ENCODE data around the gene RINL. TPM values are rescaled to one million over a fixed set of nuclear protein-coding genes. Genes with fewer than 3 reads are reported as not detected.
"Not testable (repeated sequence)": the region's sequence is repeated elsewhere in the genome, so short reads cannot be mapped to it uniquely, and the experiment has no call there.

RINL gene
- polyA plus RNA-seq, 3 donors: 6.3 to 8.4 (median 6.5) TPM

DNA sequence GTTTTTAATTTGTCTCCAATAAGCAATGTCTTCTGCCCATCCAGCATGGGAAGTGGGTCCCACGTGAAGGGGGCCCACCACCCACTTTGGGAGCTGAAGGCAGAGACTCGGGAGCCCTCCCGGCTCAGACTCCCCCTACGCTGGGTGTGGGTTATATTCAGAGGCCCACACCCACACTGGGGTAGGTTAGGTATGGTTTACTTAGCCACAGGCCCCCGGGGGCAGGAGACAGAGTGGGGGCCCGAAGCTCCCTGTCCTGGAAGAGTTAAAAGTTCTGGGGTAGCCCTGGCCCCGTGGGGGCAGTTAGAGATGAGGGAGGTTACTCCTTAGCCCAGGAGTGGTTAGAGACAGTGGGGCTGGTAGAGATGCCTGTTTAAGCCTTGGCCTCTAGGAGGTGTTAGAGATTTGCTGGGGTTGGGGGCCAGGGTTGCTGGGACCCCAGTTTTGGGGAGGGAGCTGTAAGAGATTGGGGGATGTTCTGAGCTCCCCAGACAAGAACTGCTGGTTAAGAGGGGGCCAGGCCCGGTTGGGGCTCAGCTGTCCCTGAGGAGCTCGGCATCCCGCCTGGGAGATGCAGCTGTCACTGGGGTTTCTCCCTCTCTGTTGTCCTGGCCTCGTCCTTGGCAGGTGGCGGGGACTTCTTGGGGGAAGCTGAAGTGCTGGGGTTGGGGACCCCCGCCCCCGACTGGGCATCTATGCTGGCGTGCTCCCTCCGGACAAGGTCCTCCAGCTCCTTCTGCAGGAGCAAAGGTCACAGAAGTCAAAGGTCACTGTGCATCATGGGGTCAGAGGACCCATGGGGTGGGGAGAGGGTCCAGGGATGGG is 712 bp upstream of the RINL start:
- DNase-seq (ENCODE audit: low read depth in 3 of 3, low spot score in 2 of 3): no peak

DNA sequence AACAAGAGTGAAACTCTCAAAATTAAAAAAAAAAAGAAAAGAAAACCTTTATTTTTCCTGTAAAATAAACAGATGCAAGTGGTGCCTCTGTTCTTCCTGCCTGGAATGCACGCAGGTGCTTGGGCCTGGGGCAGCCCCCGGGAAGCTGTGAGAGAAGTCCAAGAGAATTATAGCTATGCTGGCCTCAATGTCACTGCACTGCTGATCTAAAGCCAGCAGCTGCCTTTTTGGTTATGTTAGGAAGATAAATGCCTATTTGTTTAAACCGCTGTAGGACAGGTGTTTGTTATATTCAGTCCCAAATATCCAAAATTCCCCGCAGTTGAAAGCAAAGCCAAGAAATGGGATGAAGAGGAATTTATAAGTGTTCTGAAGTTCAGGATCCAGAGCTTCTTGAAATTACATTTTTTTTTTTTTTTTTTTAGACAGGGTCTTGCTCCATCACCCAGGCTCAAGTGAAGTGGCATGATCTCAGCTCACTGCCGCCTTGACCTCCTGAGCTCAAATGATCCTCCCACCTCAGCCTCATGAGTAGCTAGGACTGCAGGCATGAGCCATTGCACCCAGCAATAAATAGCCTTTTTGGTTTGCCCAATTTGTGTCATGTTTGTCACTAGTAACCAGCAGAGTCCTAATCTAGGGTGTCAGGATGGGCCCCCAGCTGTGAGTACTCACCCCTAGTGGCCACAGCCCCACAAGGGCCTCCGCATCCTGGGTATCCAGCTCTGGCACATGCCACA is 2.2 kb downstream of the RINL start:
- DNase-seq (ENCODE audit: low read depth in 3 of 3, low spot score in 2 of 3): no peak

DNA sequence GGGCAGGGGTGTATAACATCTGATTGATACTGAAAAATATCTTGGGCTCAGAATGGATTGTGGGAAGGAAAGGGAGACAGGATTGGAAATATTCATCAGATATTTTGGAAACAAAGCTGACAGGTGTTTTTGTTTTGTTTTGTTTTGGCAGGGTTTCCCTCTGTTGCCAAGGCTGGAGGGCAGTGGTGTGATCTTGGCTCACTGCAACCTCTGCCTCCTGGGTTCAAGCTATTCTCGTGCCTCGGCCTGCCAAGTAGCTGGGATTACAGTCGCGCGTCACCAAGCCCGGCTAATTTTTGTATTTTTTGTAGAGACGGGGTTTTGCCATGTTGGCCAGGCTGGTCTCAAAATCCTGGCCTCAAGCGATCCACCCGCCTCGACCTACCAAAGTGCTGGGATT is 4.7 kb downstream of the RINL start:
- not testable (repeated sequence) for DNase-seq (ENCODE audit: low read depth in 3 of 3, low spot score in 2 of 3)

DNA sequence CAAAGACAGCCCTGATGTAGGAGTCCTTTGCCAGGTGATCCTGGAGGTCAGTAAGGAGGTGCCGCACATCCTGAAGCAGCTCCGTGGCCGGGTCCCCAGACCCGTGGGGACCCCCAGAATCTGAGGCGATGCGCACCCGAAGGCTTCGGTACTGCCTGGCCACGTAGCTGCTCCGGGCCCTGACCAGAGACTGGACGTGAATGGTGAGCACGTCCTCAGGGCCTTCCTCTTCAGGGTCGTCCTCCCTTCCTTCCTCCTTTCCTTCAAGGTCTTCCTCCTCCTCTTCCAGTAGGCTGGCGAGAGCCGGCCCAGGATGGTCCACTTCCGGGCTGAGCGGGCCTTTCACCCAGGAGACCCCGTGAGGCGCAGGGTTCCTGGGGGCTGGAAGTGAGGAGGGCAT is 7.5 kb downstream of the RINL start:
- DNase-seq (ENCODE audit: low read depth in 3 of 3, low spot score in 2 of 3): no peak

DNA sequence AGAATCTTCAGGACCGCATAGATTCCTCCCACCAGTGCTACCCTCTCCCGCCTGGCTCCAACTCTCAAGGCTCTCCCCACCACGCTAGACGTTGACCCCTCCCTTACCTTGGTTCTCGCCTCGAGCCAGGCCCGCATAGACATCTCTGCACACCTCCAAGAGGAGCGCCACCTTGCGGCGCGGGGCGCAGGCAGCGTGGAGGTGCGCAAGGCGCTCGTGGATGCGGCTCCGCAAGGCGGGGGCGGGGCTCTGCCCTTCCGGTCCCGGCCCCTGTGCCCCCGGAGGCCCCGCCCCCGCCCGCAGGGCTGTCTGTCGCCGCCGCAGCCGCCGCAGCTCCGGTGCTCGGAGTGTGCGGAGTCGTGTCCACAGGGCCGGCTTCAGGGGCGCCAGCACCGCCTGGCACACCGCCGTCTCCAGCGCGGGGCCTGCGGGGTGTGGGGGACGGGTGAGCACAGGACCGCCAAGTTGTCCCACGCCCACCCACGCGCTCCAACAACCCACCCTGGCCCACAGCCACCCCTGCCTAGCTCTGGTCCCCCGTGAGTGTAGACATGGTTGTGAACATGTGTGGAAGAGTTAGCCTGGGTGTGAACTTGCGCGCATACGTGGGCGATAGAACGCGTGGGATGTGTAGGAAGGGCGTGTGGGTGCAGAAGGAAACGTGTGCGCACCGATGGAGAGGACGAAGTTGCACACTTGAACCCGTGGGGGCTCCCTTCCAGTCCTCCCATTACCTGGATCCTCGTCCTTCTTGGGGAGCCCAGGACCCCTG is 8.1 kb downstream of the RINL start:
- DNase-seq (ENCODE audit: low read depth in 3 of 3, low spot score in 2 of 3): peak in 1 of 3 donors; percentile 50

DNA sequence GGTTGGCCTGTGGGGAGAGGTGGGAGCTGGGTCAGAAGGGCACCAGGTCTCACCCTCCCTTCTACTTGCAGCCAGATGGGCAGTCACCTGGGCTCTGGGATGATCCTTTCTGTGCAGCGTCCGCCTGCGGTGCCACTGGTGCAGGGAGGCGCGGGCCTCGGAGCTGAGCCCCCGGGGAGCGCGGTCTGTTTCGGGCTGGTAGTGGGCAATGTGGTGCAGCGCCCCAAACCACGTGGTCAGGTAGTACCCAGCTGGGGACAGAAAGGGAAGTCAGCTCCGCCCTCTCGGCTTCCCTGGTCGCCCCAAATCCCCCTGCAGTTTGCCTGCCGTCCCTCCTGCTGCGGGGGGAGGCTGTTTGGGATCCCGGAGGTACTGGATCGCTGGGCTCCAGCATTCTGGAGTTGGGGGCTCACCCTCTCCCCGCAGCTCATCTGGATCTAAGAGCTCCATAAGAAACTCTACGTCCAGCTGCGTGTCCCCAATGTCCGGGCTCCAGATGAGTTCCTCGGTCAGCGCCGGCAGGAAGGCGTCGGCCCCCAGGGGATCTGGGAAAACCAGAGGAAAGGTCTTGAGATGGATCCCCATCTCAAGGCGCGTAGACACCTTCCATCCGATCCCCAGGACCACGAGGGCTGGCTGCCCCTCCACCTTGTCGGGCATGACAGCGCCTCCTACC is 8.8 kb downstream of the RINL start:
- no peak for DNase-seq (ENCODE audit: low read depth in 3 of 3, low spot score in 2 of 3)

DNA sequence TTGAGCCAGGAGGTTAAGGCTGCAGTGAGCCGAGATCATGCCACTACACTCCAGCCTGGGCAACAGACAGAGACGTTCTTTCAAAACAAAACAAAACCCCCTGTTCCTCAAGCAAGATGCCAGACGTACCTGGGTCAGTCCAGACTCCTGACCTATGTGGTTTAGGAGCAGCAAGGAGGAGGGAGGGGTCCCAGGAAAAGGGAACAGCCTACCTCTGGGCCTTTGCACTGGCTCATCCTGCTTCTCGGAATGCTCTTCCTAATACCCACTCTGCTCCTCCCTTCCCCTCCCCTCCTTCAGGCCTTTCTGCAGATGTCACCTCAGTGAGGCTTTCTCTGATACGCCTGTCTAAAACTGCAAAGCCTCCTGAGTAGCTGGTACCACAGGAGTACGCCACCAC is 9.5 kb downstream of the RINL start:
- DNase-seq (ENCODE audit: low read depth in 3 of 3, low spot score in 2 of 3): no peak

DNA sequence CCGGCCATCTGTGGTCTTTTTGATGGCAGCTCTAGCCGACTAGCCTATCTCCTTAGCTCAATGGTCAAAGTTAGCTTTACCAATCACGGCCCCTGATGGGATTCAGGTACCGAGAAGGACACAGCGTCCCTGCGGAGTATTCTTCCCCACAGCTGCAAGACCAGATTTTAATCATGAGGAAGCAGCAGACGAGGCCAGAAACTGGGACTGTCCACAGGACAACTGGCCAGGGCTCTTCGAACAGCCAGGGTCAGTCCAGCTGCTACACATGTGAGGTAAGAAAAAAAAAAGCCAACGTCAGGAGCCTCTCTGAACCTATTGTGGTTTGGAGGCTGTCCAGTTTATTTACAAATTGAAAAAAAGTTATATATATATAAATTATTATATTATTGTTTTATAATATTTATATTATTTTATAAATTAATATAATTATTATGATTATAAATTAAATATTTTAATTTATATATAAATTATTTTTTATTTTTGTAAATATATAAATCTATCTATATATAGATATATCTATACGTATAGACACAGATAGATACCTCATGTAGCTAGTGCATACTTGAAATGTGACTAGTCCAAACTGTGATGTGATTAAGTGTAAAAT is 10.8 kb downstream of the RINL start:
- DNase-seq (ENCODE audit: low read depth in 3 of 3, low spot score in 2 of 3): no peak

DNA sequence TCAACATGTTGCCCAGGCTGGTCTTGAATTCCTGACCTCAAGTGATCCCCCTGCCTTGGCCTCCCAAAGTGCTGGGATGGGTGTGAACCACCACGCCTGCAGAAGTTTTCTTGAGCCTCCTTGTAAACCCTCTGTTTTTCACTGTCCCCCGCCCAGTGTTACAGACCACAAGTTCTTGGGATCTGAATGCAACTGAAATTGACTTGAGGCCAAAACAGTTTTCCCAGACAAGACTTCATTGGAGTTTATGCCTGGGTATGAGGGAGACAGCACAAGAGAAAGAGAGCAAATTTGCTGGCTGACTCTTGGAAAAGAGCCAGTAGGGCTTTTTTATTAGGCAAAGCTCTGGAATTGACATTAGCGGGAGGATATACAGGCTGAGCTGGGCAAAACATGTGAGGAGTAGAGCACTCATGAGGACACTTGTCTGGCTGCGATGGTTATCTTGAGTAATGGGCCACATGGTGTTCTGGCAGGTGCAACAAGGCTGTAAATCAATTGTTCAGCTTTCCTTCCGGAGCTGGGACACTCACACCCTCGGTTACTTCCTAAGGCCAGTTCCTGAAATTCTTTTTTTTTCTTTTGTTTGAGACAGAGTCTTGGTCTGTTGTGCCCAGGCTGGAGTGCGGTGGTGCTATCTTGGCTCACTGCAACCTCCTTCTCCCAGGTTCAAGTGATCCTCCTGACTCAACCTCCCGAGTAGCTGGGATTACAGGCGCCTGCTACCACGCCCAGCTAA is 15.6 kb downstream of the RINL start:
- no peak for DNase-seq (ENCODE audit: low read depth in 3 of 3, low spot score in 2 of 3)

DNA sequence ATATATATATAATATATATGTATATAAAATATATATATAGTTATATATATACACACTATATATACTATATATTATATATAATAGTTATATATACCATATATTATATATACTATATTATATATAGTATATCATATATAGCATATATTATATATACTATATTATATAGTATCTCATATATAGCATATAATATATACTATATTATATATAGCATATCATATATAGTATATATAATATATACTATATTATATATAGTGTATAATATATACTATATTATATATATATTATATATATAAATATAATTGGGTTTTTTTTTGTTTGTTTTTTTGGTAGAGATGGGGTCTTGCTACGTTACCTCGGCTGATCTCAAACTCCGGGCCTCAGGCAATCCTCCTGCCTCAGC is 16.7 kb downstream of the RINL start:
- no peak for DNase-seq (ENCODE audit: low read depth in 3 of 3, low spot score in 2 of 3)

DNA sequence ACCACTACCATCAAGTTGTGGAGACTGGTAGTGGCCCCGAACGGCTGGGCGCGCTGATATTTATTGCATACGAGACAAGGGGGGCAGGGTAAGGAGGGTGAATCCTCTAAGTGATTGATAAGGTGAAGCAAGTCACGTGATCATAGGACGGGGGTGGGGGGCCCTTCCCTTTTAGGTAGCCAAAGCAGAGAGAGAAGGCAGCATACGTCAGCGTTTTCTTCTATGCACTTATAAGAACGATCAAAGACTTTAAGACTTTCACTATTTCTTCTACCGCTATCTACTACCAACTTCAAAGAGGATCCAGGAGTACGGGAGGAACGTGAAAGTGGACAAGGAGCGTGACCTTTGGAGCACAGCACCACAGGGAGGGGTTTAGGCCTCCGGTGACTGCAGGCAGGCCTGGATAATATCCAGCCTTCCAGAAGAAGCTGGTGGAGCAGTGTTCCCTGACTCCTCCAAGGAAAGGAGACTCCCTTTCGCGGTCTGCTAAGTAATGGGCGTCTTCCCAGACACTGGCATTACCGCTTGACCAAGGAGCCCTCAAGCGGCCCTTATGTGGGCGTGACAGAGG is 18.4 kb downstream of the RINL start:
- DNase-seq (ENCODE audit: low read depth in 3 of 3, low spot score in 2 of 3): not testable (repeated sequence)

DNA sequence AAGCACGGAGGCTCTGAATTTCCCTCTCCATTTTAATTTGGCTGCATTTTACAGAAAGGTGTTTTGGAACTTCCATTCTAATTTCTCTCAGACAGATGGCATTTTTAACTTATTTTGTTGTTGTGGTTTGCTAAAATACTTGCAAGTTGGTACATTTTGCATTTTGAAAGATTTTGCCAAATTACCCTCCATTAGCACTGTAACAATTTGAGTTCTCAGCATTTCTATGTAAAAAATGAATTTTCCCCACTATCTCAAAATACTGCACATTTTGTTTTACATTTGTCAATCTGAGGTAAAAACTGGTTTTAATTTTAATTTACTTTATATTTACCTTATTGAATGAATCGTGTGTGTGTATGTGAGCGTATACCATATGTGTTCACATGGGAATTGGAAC is 21.3 kb downstream of the RINL start:
- no peak for DNase-seq (ENCODE audit: low read depth in 3 of 3, low spot score in 2 of 3)

DNA sequence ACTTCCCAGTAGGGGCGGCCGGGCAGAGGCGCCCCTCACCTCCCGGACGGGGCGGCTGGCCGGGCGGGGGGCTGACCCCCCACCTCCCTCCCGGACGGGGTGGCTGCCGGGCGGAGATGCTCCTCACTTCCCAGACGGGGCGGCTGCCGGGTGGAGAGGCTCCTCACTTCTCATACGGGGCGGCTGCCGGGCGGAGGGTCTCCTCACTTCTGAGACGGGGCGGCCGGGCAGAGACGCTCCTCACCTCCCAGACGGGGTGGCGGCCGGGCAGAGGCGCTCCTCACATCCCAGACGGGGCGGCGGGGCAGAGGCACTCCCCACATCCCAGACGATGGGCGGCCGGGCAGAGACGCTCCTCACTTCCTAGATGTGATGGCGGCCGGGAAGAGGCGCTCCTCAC is 22.3 kb downstream of the RINL start:
- not testable (repeated sequence) for DNase-seq (ENCODE audit: low read depth in 3 of 3, low spot score in 2 of 3)

DNA sequence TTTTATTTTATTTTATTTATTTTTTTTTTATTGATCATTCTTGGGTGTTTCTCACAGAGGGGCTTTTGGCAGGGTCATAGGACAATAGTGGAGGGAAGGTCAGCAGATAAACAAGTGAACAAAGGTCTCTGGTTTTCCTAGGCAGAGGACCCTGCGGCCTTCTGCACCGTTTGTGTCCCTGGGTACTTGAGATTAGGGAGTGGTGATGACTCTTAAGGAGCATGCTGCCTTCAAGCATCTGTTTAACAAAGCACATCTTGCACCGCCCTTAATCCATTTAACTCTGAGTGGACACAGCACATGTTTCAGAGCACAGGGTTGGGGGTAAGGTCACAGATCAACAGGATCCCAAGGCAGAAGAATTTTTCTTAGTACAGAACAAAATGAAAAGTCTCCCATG is 23.1 kb downstream of the RINL start:
- not testable (repeated sequence) for DNase-seq (ENCODE audit: low read depth in 3 of 3, low spot score in 2 of 3)

DNA sequence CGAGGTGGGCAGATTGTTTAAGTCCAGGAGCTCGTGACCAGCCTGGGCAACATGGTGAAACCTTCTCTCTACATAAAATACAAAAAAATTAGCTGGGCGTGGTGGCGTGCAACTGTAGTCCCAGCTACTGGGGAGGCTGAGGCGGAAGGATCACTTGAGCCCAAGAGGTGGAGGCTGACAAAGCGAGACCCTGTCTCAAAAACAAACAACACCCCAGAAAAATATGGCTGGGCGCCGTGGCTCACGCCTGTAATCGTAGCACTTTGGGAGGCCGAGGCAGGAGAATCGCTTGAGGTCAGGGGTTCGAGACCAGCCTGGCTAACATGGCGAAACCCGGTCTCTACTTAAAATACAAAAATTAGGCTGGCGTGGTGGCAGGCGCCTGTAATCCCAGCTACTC is 24.9 kb downstream of the RINL start:
- no peak for DNase-seq (ENCODE audit: low read depth in 3 of 3, low spot score in 2 of 3)

DNA sequence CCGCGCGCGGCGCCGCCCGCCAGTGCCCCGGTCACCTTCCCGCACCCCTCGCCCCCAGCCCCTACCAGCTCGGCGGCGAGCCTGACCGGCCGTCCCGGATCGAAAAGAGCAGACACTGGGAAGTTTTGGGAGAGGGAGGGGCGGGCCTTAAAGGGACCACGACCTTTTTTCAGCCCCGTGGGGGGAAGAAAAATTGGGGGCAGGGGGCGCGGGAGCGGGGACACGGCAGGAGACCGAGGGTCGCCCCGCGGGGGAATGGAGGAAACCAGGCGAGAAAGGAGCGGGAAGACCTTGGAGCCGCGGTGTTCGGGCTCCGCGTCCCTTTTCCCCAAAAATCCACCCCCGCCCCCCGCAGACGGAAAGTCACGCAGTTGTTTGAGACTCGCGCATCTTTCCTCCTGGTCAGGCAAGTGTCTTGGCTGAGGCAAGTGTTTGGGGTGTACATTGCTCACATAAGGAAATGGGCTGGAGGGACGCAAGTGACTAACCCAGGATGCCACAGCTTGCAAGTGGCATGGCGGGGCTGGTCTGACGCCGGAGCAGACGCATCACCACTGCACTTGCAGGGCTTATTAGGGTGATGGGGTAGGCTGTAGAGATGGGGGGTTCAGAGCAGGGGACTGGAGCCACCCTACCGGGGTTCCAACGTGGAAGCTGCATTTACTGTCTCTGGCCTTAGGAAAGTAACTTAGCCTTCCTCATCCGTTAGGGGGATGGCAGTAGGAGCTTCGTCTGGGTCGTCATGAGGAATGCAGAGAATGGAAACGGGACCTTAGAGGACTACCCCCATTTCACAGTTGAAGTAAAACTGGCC is 25.6 kb downstream of the RINL start:
- no peak for DNase-seq (ENCODE audit: low read depth in 3 of 3, low spot score in 2 of 3)

DNA sequence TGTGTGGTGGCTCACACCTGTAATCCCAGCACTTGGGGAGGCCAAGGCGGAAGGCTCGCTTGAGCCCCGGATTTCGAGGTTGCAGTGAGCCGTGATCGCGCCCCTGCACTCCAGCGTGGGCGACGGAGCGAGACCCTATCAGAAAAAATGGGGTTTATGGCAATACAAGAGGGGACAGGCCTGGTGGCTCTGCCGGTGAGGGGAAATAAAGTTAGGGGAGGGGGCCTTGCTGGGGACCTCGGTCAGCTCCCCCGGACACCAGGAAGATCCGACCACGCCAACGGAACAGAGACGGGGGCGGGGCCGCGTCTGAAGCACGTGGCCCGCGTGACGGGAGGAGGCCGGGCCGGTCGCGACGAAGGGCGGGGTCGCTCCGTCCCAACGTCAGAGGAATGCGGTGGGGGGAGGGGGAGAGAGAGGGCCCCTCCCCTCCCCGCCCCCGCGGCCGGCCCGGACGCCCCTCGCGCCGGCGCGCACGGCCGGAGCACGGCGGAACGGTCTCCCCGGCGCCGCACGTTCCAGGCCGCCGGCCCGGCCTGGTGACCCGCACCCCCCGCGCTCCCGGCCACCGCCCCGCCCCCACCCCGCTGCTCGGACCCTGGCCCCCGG is 26.3 kb downstream of the RINL start:
- DNase-seq (ENCODE audit: low read depth in 3 of 3, low spot score in 2 of 3): peak in 2 of 3 donors; percentile 68 to 86

DNA sequence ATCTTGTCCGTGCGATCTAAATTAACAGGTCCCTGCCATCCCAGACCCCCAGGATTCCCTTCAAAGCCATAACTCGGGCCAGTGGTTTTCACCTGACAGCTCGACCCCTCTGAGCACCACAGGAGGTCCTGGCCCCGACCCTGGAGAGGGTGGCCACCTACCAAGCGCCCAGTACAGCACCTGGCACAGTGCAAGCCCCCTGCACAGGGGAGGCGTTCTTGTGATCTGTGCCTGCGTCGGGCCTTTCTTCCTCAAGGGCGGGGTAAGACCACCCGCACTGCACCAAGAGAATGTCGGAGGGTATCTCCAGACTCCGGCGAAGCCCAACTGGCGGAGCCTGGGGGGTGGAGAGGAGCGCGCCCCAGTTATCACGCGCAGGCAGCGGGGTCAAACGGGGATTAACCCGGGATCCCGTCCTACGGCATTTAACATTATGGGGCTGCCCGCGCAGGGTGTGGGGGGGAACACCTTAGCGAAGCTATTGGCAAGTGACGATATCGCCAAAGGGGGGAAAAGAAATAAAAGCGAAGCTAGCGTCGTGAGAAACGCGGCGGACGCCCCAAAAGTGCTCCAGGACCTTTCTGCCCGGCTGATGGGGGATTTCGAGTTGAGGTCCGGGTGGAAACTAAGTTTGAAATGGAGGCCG is 27.0 kb downstream of the RINL start:
- DNase-seq (ENCODE audit: low read depth in 3 of 3, low spot score in 2 of 3): no peak

Data from right renal cortex interstitium (tissue), 3 donors.